ENCODE measurements around the gene LIN7A.

The LIN7A gene

DNA sequence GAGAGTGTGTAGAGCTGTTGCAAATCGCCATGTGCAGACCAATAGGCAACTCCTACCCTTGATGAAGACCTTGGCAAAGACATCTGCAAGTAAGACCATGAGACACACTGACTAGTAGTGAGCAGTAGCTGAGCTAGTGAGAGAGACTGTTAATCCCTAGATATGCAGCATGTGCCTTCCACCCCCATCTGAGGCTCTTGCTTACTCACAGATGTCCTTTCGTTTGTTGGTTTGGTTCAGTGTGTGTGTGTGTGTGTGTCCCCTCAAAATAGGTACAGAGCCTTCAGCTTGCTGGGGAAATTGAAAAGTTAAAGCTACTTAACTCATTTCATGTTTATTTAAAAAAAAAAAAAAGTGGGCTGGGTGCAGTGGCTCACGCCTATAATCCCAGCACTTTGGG is 183.5 kb downstream of the LIN7A start:
- Histone ChIP-seq H3K9me3 (ENCODE audit: control insufficient read depth, low read length) (no peaks in the 10 kb centered on the region), H2BK5ac (ENCODE audit: low read depth, low read length, poor library complexity, severe bottlenecking) (no peak overlapping the region), H3K4ac (ENCODE audit: low read depth in 1 of 2, low read length in 2 of 2) (no peak overlapping the region), H2BK15ac (ENCODE audit: low read depth, poor library complexity, severe bottlenecking) (no peak overlapping the region), H3K79me1 (replicated peaks; ENCODE audit: low read length, poor library complexity, severe bottlenecking) (no peaks in the 10 kb centered on the region), H2AK5ac (ENCODE audit: low read length, severe bottlenecking) (no peak overlapping the region), H3K9ac (ENCODE audit: low read length) (no peak overlapping the region), H3K4me3 (ENCODE audit: insufficient read depth in 1 of 2, low read depth in 1 of 2, low read length in 2 of 2) (no peak overlapping the region), H3K36me3 (ENCODE audit: control insufficient read depth in 1 of 2, insufficient read depth in 2 of 2, low read depth in 1 of 2, low read length in 2 of 2) (no peaks in the 10 kb centered on the region), H3K27me3 (ENCODE audit: control insufficient read depth in 1 of 2, insufficient read depth in 1 of 2, low read length in 2 of 2) (no peaks in the 10 kb centered on the region), H3K14ac (ENCODE audit: low read length in 2 of 2) (no peak overlapping the region), H3K27ac (ENCODE audit: low read length, poor library complexity, severe bottlenecking) (no peak overlapping the region), H2AFZ (ENCODE audit: low read depth, low read length) (no peak overlapping the region), H3K4me1 (ENCODE audit: control insufficient read depth, insufficient read depth, low read depth, low read length) (no peaks in the 10 kb centered on the region), H3K18ac (ENCODE audit: low read depth in 1 of 2, low read length in 2 of 2) (no peak overlapping the region), H3K4me2 (ENCODE audit: low read length, poor library complexity, severe bottlenecking) (no peak overlapping the region), H2BK12ac (ENCODE audit: low read length in 2 of 2) (no peak overlapping the region), H4K8ac (ENCODE audit: low read length) (no peak overlapping the region), H3K23ac (ENCODE audit: low read length in 2 of 2) (no peak overlapping the region), H4K91ac (ENCODE audit: low read length) (no peak overlapping the region), H2BK120ac (ENCODE audit: low read depth, low read length) (no peak overlapping the region)
- DNase-seq: no peak
- 100% methylated on average over 2 of the region's 3 CpGs for WGBS

- H3K79me1 ChIP-seq (replicated peaks; ENCODE audit: low read length, poor library complexity, severe bottlenecking): no peaks in the 10 kb centered on the region
- H2AK5ac ChIP-seq (ENCODE audit: low read length, severe bottlenecking): no peak overlapping the region
- no peak overlapping the region for H3K18ac ChIP-seq (ENCODE audit: low read depth in 1 of 2, low read length in 2 of 2)
- no peaks in the 10 kb centered on the region for H3K27me3 ChIP-seq (ENCODE audit: control insufficient read depth in 1 of 2, insufficient read depth in 1 of 2, low read length in 2 of 2)
- H2AFZ ChIP-seq (ENCODE audit: low read depth, low read length): no peak overlapping the region
- H3K4ac ChIP-seq (ENCODE audit: low read depth in 1 of 2, low read length in 2 of 2): no peak overlapping the region
- no peaks in the 10 kb centered on the region for H3K36me3 ChIP-seq (ENCODE audit: control insufficient read depth in 1 of 2, insufficient read depth in 2 of 2, low read depth in 1 of 2, low read length in 2 of 2)
- no peak overlapping the region for H3K14ac ChIP-seq (ENCODE audit: low read length in 2 of 2)
- H4K91ac ChIP-seq (ENCODE audit: low read length): no peak overlapping the region
- H3K4me2 ChIP-seq (ENCODE audit: low read length, poor library complexity, severe bottlenecking): no peak overlapping the region
- no peaks in the 10 kb centered on the region for H3K9me3 ChIP-seq (ENCODE audit: control insufficient read depth, low read length)
- H4K8ac ChIP-seq (ENCODE audit: low read length): no peak overlapping the region
- H3K4me1 ChIP-seq (ENCODE audit: control insufficient read depth, insufficient read depth, low read depth, low read length): no peaks in the 10 kb centered on the region
- no peak overlapping the region for H3K4me3 ChIP-seq (ENCODE audit: insufficient read depth in 1 of 2, low read depth in 1 of 2, low read length in 2 of 2)
- no peak overlapping the region for H2BK120ac ChIP-seq (ENCODE audit: low read depth, low read length)
- no peak overlapping the region for H2BK15ac ChIP-seq (ENCODE audit: low read depth, poor library complexity, severe bottlenecking)
- DNase-seq: no peak
- H3K27ac ChIP-seq (ENCODE audit: low read length, poor library complexity, severe bottlenecking): no peak overlapping the region
- H3K23ac ChIP-seq (ENCODE audit: low read length in 2 of 2): no peak overlapping the region
- H2BK5ac ChIP-seq (ENCODE audit: low read depth, low read length, poor library complexity, severe bottlenecking): no peak overlapping the region
- H2BK12ac ChIP-seq (ENCODE audit: low read length in 2 of 2): no peak overlapping the region
- H3K9ac ChIP-seq (ENCODE audit: low read length): no peak overlapping the region
These were observed 185.3 kb downstream of the LIN7A start for GRCh38 chr12:80752464-80752863.

- H3K4me3 ChIP-seq (ENCODE audit: insufficient read depth in 1 of 2, low read depth in 1 of 2, low read length in 2 of 2): no peak overlapping the region
- no peak overlapping the region for H3K23ac ChIP-seq (ENCODE audit: low read length in 2 of 2)
- H2BK12ac ChIP-seq (ENCODE audit: low read length in 2 of 2): no peak overlapping the region
- H2BK5ac ChIP-seq (ENCODE audit: low read depth, low read length, poor library complexity, severe bottlenecking): no peak overlapping the region
- no peak overlapping the region for H2AK5ac ChIP-seq (ENCODE audit: low read length, severe bottlenecking)
- no peak overlapping the region for H4K91ac ChIP-seq (ENCODE audit: low read length)
- H3K36me3 ChIP-seq (ENCODE audit: control insufficient read depth in 1 of 2, insufficient read depth in 2 of 2, low read depth in 1 of 2, low read length in 2 of 2): no peaks in the 10 kb centered on the region
- H3K14ac ChIP-seq (ENCODE audit: low read length in 2 of 2): no peak overlapping the region
- no peaks in the 10 kb centered on the region for H3K9me3 ChIP-seq (ENCODE audit: control insufficient read depth, low read length)
- no peaks in the 10 kb centered on the region for H3K79me1 ChIP-seq (replicated peaks; ENCODE audit: low read length, poor library complexity, severe bottlenecking)
- H3K27ac ChIP-seq (ENCODE audit: low read length, poor library complexity, severe bottlenecking): no peak overlapping the region
- H3K4me2 ChIP-seq (ENCODE audit: low read length, poor library complexity, severe bottlenecking): no peak overlapping the region
- 92% methylated on average over 2 of the region's 2 CpGs for WGBS
- DNase-seq: no peak
- H3K4me1 ChIP-seq (ENCODE audit: control insufficient read depth, insufficient read depth, low read depth, low read length): no peaks in the 10 kb centered on the region
- no peaks in the 10 kb centered on the region for H3K27me3 ChIP-seq (ENCODE audit: control insufficient read depth in 1 of 2, insufficient read depth in 1 of 2, low read length in 2 of 2)
- H2AFZ ChIP-seq (ENCODE audit: low read depth, low read length): no peak overlapping the region
- H4K8ac ChIP-seq (ENCODE audit: low read length): no peak overlapping the region
- H2BK120ac ChIP-seq (ENCODE audit: low read depth, low read length): no peak overlapping the region
- H3K9ac ChIP-seq (ENCODE audit: low read length): no peak overlapping the region
- H3K18ac ChIP-seq (ENCODE audit: low read depth in 1 of 2, low read length in 2 of 2): no peak overlapping the region
- H2BK15ac ChIP-seq (ENCODE audit: low read depth, poor library complexity, severe bottlenecking): no peak overlapping the region
- no peak overlapping the region for H3K4ac ChIP-seq (ENCODE audit: low read depth in 1 of 2, low read length in 2 of 2)
These were observed 188.3 kb downstream of the LIN7A start for GRCh38 chr12:80749456-80749855.

- H4K8ac ChIP-seq (ENCODE audit: low read length): no peak overlapping the region
- WGBS: 83% methylated on average over 1 of the region's 2 CpGs
These were observed 189.9 kb downstream of the LIN7A start for GRCh38 chr12:80747800-80748199.

More at GRCh38 chr12:80747800-80748199, 189.9 kb downstream of the LIN7A start:
- Histone ChIP-seq H3K18ac (ENCODE audit: low read depth in 1 of 2, low read length in 2 of 2) (no peak overlapping the region), H3K4ac (ENCODE audit: low read depth in 1 of 2, low read length in 2 of 2) (no peak overlapping the region), H3K4me1 (ENCODE audit: control insufficient read depth, insufficient read depth, low read depth, low read length) (no peaks in the 10 kb centered on the region), H2AK5ac (ENCODE audit: low read length, severe bottlenecking) (no peak overlapping the region), H3K27ac (ENCODE audit: low read length, poor library complexity, severe bottlenecking) (no peak overlapping the region), H2BK120ac (ENCODE audit: low read depth, low read length) (no peak overlapping the region), H3K27me3 (ENCODE audit: control insufficient read depth in 1 of 2, insufficient read depth in 1 of 2, low read length in 2 of 2) (no peaks in the 10 kb centered on the region), H2BK15ac (ENCODE audit: low read depth, poor library complexity, severe bottlenecking) (no peak overlapping the region), H3K4me2 (ENCODE audit: low read length, poor library complexity, severe bottlenecking) (no peak overlapping the region), H2AFZ (ENCODE audit: low read depth, low read length) (no peak overlapping the region), H2BK12ac (ENCODE audit: low read length in 2 of 2) (no peak overlapping the region), H2BK5ac (ENCODE audit: low read depth, low read length, poor library complexity, severe bottlenecking) (no peak overlapping the region), H3K23ac (ENCODE audit: low read length in 2 of 2) (no peak overlapping the region), H3K79me1 (replicated peaks; ENCODE audit: low read length, poor library complexity, severe bottlenecking) (no peaks in the 10 kb centered on the region), H3K14ac (ENCODE audit: low read length in 2 of 2) (no peak overlapping the region), H3K36me3 (ENCODE audit: control insufficient read depth in 1 of 2, insufficient read depth in 2 of 2, low read depth in 1 of 2, low read length in 2 of 2) (no peaks in the 10 kb centered on the region), H3K4me3 (ENCODE audit: insufficient read depth in 1 of 2, low read depth in 1 of 2, low read length in 2 of 2) (no peak overlapping the region), H4K91ac (ENCODE audit: low read length) (no peak overlapping the region), H3K9ac (ENCODE audit: low read length) (no peak overlapping the region), H3K9me3 (ENCODE audit: control insufficient read depth, low read length) (no peaks in the 10 kb centered on the region)
- no peak for DNase-seq

All from mesenchymal stem cell (in vitro differentiated cells and primary cell).